Measurements from ENCODE around the gene MLXIPL.
A peak's percentile ranks its signal among the peaks of the same experiment; 100 is the strongest.

Gene MLXIPL

DNA sequence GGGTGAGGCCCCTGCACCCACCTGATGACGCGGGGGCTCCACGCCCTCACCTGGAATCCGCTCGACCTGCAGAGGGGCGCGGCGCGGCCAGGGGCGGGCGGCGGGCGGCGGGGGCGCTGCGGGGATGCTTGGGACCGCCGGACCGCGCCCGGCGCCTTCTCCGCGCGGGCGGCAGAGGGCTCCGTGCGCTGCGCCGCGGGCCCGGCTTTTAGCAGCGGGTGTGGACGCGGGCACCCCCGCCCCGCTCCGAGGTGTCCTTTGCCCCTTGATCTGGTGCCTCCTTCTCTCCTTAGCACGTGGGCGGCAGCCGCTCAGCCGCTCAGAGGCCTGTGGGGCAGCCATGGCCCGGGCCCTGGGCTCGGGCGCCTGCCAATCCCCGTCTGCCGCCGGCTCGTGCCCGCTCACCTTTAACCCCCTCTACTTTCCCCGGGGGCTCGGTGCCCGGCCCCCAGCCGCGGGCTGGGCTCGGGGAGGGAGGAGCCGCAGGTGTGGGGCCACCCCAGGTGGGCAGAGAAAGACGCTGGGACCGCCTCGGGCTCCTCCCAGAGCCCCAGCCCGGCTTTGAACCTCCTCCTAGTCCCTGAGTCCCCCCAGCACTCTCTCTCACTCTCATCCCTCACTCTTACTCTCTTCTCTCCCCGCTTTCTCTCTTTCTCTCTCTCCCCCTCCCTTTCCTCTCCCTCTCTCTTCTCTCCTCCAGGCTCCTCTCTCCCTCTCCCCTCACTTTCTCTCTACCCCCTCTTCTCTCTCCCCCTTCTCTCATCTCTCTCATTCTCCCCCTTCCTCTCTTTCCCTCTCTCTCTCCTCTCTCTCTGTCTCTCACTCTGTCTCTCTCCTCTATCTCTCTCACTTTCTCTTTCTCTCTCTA is 23.6 kb upstream of the MLXIPL start:
- H3K4me1 ChIP-seq, result no peaks in the 10 kb centered on the region
- peak; percentile 26 for DNase-seq

DNA sequence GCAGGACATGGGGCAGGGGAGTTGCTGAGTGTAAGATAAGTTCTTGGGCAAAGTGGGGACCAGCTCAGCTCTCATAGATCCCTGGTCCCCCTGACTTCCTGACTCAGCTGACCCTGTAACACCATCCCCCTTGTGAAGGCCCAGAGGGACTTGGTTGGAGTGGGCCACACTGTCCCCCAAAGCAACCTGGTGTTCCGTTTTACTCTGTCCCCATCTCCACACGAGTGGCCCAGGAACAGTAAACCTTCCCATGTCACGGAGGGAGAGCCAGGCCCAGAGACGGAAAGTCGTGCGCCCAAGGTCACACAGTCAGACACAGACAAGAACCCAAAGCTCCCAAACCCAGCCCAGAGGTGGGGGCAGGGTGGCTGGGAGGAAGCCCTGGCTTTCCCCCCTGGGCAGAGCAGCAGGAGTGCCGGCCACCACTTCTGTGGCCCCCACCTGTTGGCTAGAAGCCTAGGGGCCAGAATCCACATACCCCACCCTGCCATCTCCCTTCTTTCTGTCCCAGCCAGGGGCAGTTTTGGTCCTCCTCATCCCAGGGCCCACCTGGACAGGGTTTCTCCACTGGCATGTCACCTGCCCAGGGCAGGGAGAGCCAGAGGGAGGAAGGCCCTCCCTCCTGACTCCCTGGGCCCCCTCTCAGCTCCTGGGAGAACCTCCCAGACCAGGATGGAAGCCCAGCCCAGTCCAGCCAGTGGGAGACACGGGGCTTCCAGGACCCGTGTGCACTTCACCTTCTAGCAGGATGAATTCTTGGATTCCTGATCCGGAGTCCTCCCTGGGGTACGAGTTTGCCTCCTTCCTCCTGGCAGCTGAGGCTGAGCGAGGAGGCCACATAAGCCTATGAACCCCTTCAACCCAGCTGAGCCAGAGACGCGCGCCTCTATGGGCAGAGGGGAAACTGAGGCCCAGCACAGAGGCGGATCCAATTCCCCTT is 22.7 kb upstream of the MLXIPL start:
- DNase-seq, result no peak
- H3K4me3 ChIP-seq (ENCODE audit: low read depth, low read length), result no peak overlapping the region
- peaks cover 68% of the 10 kb centered on the region for H3K27me3 ChIP-seq

More for the DNA sequence above, 23.6 kb upstream of the MLXIPL start:
- no peaks in the 10 kb centered on the region for H3K36me3 ChIP-seq
- H3K27me3 ChIP-seq, result peaks cover 67% of the 10 kb centered on the region
- no peaks in the 10 kb centered on the region for H3K9me3 ChIP-seq
- TF ChIP-seq, protein P1, sequence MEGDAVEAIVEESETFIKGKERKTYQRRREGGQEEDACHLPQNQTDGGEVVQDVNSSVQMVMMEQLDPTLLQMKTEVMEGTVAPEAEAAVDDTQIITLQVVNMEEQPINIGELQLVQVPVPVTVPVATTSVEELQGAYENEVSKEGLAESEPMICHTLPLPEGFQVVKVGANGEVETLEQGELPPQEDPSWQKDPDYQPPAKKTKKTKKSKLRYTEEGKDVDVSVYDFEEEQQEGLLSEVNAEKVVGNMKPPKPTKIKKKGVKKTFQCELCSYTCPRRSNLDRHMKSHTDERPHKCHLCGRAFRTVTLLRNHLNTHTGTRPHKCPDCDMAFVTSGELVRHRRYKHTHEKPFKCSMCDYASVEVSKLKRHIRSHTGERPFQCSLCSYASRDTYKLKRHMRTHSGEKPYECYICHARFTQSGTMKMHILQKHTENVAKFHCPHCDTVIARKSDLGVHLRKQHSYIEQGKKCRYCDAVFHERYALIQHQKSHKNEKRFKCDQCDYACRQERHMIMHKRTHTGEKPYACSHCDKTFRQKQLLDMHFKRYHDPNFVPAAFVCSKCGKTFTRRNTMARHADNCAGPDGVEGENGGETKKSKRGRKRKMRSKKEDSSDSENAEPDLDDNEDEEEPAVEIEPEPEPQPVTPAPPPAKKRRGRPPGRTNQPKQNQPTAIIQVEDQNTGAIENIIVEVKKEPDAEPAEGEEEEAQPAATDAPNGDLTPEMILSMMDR (IDR thresholded peaks at IDR 0.05; ENCODE audit: low read depth, low read length), result no peak
- peak overlapping the region; percentile 38 for H3K4me3 ChIP-seq (ENCODE audit: low read depth, low read length)

DNA sequence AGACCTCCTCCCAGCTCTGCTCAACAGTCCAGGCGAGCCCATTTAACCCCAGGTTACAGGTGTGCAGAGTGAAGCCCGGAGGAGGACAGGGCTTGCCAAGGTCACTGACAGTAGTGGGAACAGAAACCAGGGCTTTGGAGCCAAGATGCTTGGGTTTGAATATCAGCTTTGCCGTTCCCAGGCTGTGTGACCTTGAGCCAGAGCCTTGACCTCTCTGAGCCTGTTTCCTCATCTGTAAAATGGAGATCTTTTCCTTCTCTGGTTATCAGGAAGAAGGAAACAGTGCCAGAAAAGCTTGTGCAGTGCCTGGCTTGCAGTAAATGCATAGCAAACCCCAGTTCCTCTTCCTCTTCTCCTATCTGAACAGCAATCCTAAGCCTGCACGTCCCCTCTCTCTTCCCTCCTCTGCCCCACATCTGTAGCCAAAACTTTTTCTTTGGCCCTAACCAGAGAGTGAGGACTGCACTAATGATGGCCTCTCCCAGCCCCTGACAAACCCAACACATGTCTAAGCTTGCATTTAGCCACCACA is 21.4 kb upstream of the MLXIPL start:
- no peaks in the 10 kb centered on the region for H3K36me3 ChIP-seq
- H3K27me3 ChIP-seq, result peaks cover 69% of the 10 kb centered on the region
- TF ChIP-seq, protein P1 (IDR thresholded peaks at IDR 0.05; ENCODE audit: low read depth, low read length), result no peak
- H3K4me3 ChIP-seq (ENCODE audit: low read depth, low read length), result no peak overlapping the region
- no peaks in the 10 kb centered on the region for H3K9me3 ChIP-seq
- DNase-seq, result no peak
- H3K4me1 ChIP-seq, result no peaks in the 10 kb centered on the region

More for the DNA sequence above, 22.7 kb upstream of the MLXIPL start:
- no peaks in the 10 kb centered on the region for H3K9me3 ChIP-seq
- TF ChIP-seq, protein P1 (IDR thresholded peaks at IDR 0.05; ENCODE audit: low read depth, low read length), result no peak
- no peaks in the 10 kb centered on the region for H3K4me1 ChIP-seq
- no peaks in the 10 kb centered on the region for H3K36me3 ChIP-seq

DNA sequence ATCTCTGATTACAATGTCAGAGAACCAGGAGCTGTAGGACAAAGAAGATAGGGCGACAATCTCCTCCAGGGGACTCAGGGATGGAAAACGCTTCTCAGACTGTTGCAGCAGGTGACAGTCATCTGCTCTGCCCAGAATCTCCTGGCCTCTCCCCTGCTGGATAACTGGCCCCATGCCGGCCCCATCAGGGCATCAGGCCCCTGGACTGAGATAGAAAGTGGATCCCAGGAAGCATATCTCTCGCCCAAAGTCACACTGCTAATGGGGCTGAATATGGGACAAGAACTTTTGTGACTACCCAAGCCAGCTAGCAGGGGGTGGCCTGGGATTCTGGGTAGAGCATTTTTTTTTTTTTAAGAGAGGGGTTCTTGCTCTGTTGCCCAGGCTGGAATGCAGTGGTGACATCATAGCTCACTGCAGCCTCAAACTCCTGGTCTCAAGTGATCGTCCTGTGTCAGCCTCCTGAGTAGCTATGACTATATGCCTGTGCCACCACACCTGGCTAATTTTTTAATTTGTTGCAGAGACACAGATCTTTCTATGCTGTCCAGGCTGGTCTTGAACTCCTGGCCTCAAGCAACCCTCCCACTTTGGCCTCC is 20.5 kb upstream of the MLXIPL start:
- TF ChIP-seq, protein P1 (IDR thresholded peaks at IDR 0.05; ENCODE audit: low read depth, low read length), result no peak
- DNase-seq, result no peak
- Histone ChIP-seq H3K9me3 (no peaks in the 10 kb centered on the region), H3K36me3 (no peaks in the 10 kb centered on the region), H3K4me1 (no peaks in the 10 kb centered on the region), H3K27me3 (peaks cover 60% of the 10 kb centered on the region), H3K4me3 (ENCODE audit: low read depth, low read length) (no peak overlapping the region)

DNA sequence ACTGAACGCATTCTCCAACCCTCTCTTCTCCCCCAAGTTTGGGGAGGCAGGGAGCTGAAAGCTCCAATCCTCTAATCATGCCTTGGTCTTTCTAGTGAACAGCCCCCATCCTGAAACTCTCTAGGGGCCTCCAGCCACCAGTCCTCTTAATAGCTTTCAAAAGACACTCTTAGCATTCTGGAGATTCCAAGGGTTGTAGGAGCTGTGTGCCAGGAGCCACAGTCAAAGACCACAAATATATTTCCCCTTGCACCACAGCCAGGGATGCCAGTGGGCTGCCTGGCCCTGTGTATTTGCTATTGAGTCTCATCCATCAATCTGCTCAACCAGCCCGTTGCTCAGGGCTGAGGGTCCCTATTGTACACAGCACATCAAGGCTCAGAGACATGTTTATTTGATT is 18.5 kb upstream of the MLXIPL start:
- no peaks in the 10 kb centered on the region for H3K36me3 ChIP-seq
- DNase-seq, result no peak
- TF ChIP-seq, protein P1 (IDR thresholded peaks at IDR 0.05; ENCODE audit: low read depth, low read length), result no peak

More for the DNA sequence above, 18.5 kb upstream of the MLXIPL start:
- H3K27me3 ChIP-seq, result peaks cover 56% of the 10 kb centered on the region
- no peaks in the 10 kb centered on the region for H3K4me1 ChIP-seq
- H3K9me3 ChIP-seq, result no peaks in the 10 kb centered on the region
- H3K4me3 ChIP-seq (ENCODE audit: low read depth, low read length), result no peak overlapping the region
